ENCODE data around the gene FYTTD1.
"Not testable (repeated sequence)": the region's sequence is repeated elsewhere in the genome, so short reads cannot be mapped to it uniquely, and the experiment has no call there.

FYTTD1 gene, protein sequence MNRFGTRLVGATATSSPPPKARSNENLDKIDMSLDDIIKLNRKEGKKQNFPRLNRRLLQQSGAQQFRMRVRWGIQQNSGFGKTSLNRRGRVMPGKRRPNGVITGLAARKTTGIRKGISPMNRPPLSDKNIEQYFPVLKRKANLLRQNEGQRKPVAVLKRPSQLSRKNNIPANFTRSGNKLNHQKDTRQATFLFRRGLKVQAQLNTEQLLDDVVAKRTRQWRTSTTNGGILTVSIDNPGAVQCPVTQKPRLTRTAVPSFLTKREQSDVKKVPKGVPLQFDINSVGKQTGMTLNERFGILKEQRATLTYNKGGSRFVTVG

GRCh38 chr3:197749601-197750395, at the start of gene FYTTD1:
Gene FYTTD1 (plus strand): TSS chr3:197749883. CDS start chr3:197749972, 89 bp downstream.
- DNase-seq = peak; percentile 94 to 98 (median 97)

- no peak for DNase-seq
Observed at GRCh38 chr3:197700095-197700494, 49.6 kb upstream of the FYTTD1 start.

GRCh38 chr3:197701841-197702240, 47.8 kb upstream of the FYTTD1 start:
- no peak for DNase-seq

DNA sequence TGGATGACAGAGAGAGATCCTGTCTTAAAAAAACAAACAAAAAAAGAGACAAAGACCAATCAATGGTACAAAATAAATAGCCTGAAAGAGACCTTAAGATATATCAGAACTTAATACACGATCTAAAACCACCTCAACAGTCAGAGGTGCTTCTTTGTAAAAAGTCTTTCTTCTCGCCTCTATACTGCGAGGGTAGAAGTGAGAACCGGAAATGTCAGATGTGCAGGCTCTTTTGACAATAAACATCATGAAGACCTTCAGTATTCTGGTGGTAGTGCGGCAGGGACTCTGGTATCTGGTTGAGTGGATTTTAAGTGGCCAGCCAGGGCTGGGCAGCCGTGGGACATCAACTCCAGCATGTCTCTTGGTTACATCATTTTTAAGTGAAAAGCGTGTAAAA, 43.0 kb upstream of the FYTTD1 start:
- DNase-seq = no peak

- DNase-seq = peak; percentile 68 to 80 (median 69)
Observed at GRCh38 chr3:197709135-197709534, 40.5 kb upstream of the FYTTD1 start.

- DNase-seq = not testable (repeated sequence)
Observed at GRCh38 chr3:197710965-197711364, 38.7 kb upstream of the FYTTD1 start.

DNA sequence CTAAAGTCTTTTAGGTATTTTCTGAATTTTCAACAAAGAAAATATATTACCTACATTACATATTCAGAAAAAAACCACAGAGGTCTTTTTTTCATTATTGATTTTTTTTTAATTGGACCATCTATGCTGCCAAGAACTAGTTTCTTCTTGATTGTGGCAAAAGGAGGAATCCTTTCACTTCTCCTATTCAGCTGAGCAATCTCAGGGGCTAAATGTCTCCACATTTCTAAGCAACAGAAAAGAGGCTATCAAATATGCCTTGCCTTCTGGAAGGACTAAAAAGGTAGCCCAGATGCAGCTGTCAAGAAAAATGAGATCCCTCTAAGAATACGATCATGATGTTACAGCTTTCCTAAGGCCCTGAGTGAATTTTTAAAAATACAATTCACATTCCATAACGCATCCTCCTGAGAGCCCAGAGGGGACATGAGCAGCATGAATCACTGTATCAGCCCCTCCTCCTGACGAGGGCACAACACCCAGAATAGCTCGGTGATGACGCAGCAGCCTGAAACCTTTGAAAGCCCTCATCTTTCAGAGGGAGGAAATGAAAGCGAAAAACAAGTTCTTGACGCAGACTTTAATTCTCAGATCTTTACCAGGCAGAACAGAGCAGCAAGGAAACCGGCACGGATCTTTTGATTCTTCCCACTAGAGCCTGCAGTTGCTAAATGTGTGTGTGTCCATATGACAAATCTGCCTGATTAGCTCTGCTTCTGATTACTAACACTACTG, 37.5 kb upstream of the FYTTD1 start:
- DNase-seq = peak; percentile 96 to 100 (median 98)

DNA sequence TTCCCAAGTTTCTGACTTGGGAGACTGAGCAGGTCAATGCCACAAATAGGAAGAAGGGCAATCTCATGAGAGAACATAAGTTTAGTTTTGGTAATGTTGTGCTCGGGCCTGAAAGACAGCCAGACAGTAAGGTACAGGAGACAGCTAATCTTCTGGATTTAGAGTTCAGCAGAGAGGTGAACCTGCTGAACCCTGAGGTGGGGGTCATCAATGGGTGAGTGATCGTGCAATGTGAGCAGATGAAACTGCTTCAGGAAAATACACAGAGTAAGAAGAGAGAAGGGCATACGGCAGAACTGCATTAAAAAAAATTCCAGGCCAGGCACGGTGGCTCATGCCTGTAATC, 36.2 kb upstream of the FYTTD1 start:
- DNase-seq = no peak

DNA sequence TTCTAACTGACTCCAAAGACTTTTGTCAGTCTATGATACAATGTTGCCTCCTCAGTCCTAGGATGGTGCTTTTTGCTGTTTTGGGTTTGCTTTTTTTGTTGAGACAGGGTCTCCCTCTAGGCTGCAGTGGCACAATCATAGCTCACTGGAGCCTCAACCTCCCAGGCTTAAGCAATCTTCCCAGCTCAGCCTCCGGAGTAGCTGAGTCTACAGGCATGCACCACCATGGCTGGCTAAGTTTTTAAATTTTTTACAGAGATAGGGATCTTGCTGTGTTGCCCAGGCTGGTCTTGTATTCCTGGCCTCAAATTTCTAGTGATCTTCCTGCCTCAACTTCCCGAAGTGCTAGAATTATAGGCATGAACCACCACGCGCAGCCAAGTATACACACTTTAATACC, 35.4 kb upstream of the FYTTD1 start:
- no peak for DNase-seq

DNA sequence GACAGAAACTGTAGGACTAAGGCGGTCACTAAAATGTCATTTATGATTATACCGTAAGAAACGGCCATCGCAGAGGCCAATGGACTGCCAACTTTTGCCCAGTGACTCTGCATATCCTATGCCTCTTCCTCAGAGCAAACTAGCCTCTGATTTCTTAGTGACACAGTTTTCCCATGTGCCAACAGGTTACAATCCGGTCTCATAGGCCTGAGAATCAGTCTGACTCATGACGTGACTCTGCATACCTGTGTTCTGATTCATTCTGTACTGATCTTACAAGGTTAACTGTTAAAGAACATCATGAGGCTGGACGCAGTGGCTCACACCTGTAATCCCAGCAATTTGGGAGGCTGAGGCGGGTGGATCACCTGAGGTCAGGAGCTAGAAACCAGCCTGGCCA, 30.8 kb upstream of the FYTTD1 start:
- no peak for DNase-seq

- peak; percentile 42 to 48 (median 45) for DNase-seq
Observed at GRCh38 chr3:197720694-197721093, 29.0 kb upstream of the FYTTD1 start.

- no peak for DNase-seq
Observed at GRCh38 chr3:197722734-197723133, 26.9 kb upstream of the FYTTD1 start.

GRCh38 chr3:197727878-197728277, 21.8 kb upstream of the FYTTD1 start:
- DNase-seq = not testable (repeated sequence)

GRCh38 chr3:197728487-197728886, 21.2 kb upstream of the FYTTD1 start:
- DNase-seq = peak; percentile 44 to 61 (median 57)

GRCh38 chr3:197730200-197730599, 19.5 kb upstream of the FYTTD1 start:
- DNase-seq = no peak

DNA sequence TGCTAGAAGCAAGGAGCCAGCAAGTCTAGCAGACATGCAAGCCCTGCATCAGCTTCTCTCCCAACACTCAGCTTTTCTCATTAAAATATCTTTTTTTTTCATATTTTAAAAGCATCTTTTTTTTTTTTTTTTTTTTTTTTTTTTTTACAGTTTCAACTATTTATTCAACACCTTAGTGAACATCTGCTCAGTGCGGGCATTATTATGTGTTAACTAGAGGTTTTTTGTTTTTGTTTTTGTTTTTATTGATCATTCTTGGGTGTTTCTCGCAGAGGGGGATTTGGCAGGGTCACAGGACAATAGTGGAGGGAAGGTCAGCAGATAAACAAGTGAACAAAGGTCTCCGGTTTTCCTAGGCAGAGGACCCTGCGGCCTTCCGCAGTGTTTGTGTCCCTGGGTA, 18.9 kb upstream of the FYTTD1 start:
- DNase-seq = not testable (repeated sequence)

GRCh38 chr3:197731483-197731882, 18.2 kb upstream of the FYTTD1 start:
- DNase-seq = not testable (repeated sequence)

- no peak for DNase-seq
Observed at GRCh38 chr3:197733042-197733441, 16.6 kb upstream of the FYTTD1 start.

- DNase-seq = peak; percentile 79 to 95 (median 92)
Observed at GRCh38 chr3:197734667-197735318, 14.9 kb upstream of the FYTTD1 start.

DNA sequence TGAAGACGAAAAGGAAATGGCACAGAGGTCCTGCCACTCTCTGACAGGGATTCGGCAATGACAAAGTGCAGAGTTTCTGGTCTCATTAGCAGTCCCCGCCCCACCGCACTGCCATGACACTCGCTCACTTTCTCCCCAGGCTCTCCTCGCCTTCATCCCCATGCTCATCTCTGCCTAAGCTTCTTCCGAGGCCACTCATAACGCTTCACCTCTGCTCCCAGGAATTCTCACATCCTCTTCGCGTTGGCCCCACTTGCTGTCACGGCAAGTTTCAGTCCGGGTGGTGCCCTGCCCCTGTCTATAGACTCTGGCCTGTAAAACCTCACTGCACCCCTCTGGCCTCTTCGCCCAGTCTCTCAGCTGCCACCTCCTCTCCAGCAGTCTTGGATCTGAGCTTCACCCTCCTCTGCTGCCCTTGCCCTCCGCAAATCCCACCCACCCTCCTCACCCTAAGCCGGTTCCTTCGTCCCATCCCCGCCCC, 13.6 kb upstream of the FYTTD1 start:
- DNase-seq = peak; percentile 62 to 71 (median 70)

- peak; percentile 99 for DNase-seq
Observed at GRCh38 chr3:197736491-197737318, 13.0 kb upstream of the FYTTD1 start, which contains the start of gene RUBCN. Gene RUBCN (minus strand): TSS chr3:197736904. CDS start chr3:197736719, 185 bp downstream.

- DNase-seq = peak in 1 of 3 donors; percentile 21
Observed at GRCh38 chr3:197737319-197737649, 12.4 kb upstream of the FYTTD1 start.
